ENCODE data around the gene C10orf67. TPM values are rescaled to one million over a fixed set of nuclear protein-coding genes. Genes with fewer than 3 reads are reported as not detected.
"Not testable (repeated sequence)": the region's sequence is repeated elsewhere in the genome, so short reads cannot be mapped to it uniquely, and the experiment has no call there.

The C10orf67 gene
- total RNA-seq: not detected in 2 replicates

DNA sequence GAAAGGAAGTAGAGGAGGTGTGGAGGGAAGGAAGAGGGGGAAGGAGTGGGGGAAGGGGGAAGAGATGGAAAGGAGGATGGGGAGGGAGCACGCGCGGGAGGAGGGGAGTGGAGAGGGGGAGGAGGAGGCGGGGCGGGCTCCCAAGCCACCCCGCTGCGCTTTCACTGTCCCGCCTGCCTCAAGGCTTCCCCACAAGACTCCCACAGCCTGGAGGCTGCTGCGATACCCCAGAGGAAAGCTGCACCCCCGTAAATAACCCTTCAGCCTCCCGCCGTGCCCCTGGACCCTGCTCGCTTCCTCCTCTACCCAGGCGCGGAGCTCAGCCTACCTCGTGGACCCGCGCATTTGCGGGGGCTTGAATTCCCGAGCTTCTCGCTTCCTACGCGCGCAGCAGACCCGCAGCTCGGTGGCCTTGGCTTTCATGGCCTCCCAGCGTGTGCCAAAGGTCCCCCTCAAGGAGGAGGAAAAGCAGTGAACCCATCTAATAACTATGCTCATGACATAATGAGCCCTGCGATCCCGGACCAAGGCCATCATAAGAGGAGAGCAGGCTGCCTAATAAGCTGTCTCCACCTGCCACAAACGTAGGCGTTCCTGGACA is at the start of gene C10orf67:
Gene C10orf67 (minus strand): TSS at position 557 of the 601 bp plus-strand sequence. CDS start 23 bp downstream, at position 534.
- DNase-seq: no peak

DNA sequence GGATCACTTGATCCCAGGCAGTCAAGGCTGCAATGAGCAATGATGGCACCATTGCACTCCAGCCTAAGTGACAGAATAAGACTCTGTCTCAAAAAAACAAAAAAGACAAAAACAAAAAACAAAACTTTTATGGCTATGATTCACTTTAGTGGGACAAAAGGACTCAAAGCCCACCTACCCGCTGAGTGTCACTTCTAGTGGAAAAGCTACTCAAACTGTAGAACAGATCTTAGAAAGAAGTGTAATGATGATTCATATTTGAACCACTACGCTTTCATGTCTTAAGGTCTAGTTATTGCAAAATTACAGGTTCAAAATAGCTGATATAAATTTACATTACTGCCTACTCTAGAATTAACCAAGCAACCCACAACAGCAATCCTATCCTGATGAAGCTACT is 47.2 kb upstream of the C10orf67 start:
- no peak for DNase-seq

DNA sequence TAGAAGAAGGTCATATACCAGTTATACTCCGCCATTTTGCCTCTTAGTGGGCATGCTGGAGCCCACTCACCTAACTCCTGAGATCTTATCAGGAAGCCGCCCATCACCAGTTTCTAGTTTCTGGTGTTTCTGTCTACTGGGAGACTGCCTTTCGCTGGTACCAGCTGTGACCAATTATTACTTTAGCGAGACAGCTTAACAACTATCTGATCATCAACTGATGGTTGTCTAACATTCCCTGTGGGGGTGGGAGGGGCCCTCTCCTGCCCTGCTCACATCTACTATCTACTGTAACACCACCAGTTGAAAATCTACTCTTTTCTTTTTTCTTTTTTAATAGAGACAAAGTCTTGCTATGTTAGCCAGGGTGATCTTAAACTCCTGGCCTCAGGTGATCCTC is 46.2 kb upstream of the C10orf67 start:
- no peak for DNase-seq

DNA sequence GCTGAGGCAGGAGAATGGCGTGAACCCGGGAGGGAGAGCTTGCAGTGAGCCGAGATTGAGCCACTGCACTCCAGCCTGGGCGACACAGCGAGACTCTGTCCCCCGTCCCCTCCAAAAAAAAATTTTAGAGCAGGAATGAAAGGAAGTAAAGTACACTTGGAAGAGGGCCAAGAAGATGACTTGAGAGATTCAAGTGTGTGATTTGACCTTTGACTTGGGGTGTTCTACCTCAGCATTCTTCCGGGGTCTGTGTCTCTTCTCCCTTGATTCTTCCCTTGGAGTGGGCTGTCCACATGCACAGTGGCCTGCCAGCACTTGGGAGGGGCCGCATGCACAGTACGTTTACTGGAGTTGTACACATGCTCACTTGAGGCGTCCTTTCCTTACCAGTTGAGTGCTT is 45.8 kb upstream of the C10orf67 start:
- not testable (repeated sequence) for DNase-seq

DNA sequence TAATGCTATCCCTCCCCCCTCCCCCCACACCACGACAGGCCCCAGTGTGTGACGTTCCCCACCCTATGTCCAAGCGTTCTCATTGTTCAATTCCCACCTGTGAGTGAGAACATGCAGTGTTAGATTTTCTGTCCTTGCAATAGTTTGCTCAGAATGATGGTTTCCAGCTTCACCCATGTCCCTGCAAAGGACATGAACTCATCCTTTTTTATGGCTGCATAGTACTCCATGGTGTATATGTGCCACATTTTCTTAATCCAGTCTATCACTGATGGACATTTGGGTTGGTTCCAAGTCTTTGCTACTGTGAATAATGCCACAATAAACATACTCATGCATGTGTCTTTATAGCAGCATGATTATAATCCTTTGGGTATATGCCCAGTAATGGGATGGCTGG is 42.9 kb upstream of the C10orf67 start:
- not testable (repeated sequence) for DNase-seq

DNA sequence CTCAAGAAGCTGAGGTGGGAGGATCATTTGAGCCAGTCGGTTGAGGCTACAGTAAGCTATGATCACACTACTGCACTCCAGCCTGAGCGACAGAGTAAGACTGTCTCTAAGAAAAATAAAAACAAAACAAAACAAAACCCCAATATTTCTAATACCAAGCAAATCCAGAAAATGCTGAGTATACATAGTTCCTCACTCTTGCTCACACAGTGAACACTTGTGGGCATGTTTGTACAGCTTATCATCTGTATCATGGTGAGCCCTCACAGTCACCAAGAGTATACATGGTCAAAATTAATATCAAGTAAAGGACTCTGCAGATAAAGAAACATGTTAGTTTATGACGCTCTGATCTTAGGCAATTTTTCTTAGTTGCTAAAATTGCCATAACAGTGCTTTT is 41.5 kb upstream of the C10orf67 start:
- no peak for DNase-seq

DNA sequence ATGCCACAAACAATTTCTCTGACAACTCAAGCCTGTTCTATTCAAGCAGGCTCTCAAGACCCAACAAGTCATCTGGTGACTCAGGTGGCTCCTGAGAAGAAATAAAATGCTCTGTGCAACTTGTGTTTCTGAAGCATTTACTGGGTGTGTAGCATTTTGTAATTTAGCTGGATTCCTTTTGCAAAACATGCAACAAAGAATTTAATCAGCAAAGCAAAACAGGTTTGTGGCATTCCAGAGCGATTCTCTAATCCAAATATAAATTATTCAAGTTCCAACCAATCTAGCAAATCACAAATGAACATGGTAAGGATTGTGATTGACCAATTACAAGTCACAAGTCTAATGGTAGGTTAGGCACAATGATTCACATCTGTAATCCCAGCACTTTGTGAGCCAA is 39.8 kb upstream of the C10orf67 start:
- no peak for DNase-seq

DNA sequence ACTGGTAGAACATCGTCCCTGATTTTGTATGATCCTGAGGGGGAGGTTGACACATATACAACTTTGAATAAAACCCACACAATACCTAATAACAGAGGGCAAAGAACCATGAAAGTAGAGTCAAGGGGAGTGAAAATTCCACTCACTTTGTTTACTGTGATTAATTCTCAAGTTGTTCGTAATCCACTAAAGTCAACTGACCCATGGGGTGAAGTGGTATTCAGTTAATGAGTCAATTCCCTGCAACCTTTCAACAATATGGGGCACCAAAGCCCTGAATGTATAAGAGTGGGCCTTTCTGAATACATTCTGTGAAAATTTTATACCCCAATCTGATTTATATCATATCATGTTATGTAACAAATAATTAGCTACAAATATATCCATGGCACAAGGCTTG is 39.0 kb upstream of the C10orf67 start:
- no peak for DNase-seq

DNA sequence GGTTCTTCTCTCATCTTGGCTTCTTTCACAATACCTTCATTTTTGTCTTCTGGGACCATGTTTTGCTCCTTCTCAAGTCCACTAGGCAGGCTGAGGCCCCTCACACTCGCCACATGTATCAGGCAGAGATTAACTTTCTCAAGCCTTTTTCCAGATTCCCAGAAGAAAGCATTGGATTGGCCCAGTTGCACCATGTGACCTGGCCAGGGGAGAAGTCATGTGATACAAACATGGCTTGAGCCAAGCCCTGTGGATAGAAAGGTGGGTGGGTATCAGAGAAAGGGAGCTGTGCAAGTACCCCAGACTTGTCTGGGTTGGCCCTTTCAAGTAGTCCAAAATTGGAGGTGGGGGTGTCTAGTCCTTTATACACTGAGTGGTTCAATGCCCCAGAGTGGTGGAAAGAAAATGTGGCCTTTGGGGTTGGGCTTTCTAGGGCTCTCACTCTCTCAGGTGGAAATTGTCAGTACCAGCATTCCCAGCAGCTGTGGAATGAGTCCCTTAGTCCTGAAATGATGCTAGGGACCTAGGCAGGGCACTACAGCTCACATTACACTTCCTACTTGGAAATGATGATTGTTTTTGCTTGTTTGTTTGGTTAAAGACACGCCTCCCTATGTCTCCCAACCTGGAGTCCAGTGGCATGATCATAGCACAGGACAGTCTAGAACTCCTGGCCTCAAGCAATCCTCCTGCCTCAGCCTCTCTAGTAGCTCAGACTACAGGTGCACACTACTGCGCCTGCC is 36.9 kb upstream of the C10orf67 start:
- DNase-seq: no peak

DNA sequence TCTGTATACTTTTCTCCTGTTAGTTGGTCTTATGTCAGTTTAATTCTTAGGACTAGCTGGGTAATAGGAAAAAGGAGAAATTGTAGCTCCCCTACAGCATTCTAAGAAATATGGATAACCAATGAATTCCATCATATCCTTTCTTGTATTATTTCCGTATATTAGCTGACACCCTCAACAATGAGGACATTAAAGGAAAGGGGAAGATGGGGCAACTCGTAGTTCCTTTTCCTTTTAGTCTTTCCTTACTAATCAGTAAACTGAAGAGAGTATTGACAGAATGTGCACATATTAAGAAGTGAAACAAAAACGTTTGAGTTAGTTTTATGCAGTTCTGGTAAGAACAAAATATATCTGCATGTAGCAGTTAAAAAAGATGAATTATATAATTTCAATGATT is 35.1 kb upstream of the C10orf67 start:
- DNase-seq: no peak

DNA sequence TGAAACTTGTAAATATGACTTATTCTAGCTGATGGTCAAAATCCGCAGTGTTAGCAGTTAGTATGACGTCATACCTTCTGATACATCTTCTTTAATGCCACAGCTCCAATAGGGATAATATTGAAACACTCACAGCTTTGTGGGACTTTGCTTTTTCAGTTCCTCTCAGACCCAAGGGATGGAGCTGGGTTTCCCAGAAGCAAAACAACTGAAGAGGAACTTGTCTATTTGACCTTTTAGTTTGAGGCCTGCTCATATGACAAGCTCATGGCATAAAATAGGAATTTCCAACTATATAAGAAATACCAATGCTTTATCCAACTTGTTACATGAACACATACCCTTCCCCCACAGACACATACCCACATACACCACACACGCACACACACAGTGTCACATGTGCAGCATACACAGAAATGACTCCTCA is 31.6 kb upstream of the C10orf67 start:
- no peak for DNase-seq

DNA sequence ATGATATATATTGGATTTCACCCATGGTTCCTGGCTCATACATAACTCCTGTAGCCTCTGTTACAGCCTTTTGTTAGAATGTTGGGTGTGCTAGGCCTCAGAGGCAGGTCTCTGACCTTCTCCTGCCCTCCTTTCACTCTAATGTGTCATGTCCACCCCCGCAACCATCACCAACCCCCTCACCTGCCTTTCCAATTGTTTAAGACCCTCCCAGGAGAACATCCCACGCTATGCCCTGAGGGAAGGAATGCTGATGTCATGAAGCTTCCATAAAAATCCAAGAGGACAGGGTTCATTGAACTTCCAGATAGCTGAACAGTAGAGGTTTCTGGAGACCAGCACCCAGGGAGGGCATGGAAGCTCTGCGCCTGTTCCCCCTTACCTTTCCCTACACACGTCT is 30.8 kb upstream of the C10orf67 start:
- DNase-seq: no peak

DNA sequence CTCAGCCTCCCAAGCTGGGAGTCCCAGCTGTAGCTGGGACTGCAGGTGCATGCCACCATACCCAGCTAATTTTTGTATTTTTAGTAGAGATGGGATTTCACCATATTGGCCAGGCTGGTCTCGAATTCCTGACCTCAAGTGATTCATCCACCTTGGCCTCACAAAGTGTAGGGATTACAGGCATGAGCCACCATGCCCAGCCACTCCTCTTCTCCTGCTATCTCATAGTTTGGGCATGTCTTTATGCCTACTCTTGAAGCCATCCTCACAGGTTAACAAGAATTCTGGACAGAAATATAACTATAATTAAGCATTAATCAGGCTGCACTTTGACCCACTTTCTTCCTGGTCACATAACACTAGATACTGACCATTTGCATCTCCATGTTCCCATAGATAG is 28.6 kb upstream of the C10orf67 start:
- DNase-seq: no peak

DNA sequence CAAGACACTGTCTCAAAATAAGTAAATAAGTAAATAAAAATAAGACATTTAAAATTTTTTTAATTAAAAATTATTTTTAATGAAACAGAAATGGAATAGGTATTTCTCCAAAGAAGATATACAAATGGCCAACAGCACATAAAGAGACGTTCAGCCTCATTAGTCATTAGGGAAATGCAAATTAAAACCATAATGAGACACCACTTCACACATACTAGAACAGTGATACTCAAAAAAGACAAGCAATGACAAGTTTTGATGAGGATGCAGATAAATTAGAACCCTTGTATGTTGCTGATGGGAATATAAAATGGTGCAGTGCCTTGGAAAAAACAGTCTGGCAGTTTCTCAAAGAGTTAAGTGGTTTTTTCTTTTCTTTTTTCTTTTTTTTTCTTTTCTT is 26.5 kb upstream of the C10orf67 start:
- no peak for DNase-seq

DNA sequence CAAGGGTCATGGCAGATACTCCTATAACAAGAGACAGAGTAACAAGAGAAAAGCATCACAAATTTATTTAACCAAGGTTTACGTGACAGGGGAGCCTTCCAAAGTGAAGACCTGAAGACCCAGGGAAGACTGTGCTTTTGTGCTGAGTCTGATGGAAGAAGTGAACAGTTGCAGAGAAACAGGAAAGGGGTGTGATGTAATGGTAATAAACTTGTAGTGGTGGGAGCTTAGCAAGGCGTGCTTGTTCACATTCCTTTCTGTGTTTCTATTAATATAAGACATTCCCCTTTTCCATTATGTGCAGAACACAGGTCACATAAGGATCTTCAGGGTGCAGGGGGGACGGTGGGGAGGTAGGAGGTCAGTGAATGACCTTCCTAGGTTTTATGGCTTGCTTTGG is 25.5 kb upstream of the C10orf67 start:
- no peak for DNase-seq

DNA sequence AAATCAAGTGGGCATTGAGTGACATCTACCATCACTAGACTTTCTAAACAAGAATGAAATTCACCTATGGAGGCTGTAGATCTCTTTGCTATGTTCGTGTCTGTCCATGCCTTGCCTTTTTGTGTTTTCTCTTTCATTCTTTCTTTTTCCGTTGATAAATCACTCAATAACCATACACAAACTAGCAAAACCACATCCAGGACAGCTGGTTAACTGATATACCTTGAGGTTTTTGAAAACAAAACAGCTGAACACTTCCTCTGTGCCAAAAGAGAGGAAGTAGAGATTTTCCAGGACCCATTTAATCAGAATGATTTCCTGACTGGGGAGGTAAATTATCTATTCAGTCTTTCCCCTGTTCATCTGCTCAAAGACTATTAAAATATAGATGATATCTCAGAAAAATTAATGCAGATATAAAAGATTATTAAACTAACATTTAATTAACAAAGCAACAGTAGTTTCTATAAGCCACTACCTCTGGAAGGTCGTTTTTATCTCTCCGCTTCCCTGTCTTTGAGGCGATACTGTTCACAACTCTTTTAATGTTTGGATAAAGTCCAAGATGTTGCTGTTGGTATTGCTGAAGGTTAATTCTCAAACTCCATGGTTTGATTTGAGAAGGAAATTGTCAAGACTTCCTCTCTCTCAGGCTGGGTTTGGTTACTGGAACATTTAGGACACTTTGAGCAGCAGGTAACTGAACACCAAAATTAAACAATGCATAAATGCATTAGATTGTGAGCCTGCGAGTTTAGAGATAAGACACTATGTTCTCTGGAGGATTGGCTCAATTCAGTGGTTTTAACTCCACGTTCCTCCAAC is 24.4 kb upstream of the C10orf67 start:
- DNase-seq: no peak

DNA sequence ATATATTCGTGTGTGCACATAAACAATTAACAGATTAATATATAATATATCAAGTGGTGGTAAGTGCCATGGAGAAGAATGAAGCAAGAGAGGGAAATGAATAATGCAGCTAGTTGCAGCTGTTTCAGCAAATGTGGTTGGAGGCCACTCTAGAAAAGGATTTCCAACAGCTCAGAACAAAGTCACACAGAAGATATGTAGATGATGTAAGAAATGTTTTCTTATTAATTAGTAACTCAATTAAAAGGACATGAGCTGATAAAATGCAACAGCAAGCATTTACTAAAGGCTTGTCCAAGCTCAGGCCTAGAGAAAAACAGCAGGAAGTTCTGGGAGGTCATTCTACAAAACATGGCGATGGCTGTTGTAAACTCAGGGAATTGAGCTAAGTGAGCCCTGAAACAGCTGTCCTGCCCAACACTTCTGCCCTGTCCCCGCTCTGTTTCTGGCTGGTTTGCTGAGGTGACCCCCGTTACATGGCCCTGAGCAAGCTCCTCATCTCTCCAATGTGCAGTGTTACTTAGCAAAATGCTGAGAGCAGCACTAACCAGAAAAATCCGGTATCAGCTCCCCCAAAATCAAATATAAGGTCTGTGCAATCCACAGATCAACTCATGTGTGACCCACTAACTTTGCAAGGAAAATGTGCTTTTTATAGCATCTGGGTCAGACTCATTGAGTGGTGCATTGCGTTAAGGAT is 23.4 kb upstream of the C10orf67 start:
- DNase-seq: no peak

DNA sequence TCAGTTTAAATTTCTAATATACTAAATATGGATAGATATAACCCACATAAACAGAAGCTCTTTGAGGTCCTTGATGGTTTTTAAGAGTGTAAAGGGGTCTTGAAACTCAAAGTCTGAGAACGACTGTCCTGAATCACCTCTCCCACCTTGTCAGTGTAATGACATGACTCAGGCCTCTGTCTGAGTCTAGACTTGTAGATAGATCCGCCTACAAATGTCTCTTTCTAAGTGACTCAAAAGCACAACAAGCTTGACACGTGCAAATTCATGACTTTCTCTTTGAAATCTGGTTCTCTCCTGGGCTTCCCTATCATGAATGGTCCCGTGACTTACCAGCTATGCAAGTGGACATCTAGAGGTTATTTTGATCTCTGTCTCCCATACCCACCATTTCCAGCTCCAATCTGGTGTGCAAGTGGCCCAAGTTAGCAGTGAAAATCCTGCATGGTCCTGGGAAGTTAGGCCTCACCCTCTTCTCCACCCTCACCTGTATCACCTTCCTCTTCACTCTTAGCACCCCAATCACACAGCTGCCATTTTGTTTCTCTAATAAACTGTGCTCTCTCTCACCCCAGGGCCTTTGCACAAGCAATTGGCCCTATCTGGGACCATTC is 20.9 kb upstream of the C10orf67 start:
- DNase-seq: not testable (repeated sequence)

DNA sequence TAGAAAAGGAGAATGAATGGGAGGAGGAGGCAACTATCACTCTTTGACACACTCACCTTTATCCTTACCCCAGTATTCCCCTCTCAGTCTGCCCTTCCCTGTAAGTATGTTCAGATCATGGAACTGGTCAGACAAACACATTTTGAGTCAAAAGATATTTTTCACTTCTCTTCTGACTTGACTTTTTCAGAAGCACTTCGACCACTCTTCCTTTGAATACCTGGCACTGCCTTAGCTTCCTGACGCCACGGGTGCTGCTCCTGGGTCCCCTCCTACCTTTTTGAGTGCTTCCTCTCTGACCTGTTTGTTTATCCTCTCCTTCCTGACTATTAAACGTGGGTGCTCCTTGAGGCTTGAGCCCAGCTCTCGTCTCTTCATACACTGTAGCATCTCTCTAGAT is 19.8 kb upstream of the C10orf67 start:
- DNase-seq: no peak

DNA sequence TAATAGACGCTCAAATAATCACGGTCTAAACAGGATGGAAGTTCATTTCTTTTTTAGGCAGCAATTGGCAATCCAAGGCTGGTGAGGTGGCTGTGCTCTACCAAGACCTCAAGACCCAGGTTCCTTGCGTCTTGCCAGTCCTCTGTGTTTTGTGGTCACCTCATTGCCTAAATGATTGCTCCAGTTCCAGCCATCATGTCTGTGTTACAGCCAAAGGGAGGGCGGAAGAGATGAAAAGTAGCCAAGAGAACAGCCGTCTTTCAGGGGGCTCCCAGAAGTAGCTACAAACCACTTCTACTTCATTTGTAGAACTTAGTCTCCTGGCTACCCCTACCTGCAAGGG is 19.2 kb upstream of the C10orf67 start:
- no peak for DNase-seq

DNA sequence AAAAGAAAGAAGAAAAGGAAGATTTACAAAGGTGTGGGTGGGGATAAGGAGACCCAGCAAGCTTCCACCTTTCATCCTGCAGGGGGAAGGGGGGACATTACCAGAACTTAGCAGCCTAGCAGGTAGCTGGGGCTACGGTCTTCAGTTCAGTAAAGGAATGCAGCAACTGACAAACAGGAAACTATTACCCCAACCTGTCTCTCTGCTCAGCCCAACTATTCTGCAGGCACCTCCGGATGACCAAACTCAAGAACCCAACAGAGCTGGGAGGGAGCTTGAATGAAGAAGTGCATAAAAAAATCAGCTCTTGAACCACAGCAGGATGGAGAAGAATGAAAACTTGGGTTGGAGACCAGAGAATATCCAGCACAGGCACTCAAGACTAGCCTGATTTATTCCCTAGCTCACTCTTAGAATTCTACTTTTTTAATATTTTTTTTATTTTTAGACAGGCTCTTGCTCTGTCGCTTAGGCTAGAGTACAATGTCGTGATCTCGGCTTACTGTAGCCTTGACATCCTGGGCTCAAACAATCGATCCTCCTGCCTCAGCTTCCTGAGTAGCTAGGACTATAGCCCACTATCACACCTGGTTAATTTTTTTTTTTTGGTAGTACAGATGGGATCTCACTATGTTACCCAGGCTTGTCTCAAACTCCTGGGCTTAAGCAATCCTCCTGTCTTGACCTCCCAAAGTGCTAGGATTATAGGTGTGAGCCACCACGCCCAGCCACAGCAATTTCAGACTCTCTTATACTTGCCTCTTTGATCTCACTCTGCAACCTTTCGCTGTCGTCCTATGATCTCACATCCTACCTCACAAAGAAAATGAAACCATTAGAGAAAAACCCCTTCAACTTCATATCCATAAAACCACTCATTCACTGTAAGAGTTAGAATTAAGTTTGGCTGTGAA is 18.5 kb upstream of the C10orf67 start:
- no peak for DNase-seq
